ENCODE results near the gene EPOP.

- no peak for TF ChIP-seq TAF1 (IDR thresholded peaks at IDR 0.05; ENCODE audit: low read depth, low read length)
- TF ChIP-seq POLR2A (IDR thresholded peaks at IDR 0.05; ENCODE audit: low read depth, low read length) = no peak
- TF ChIP-seq POLR2AphosphoS5 (IDR thresholded peaks at IDR 0.05; ENCODE audit: low read depth, low read length) = no peak
Observed at GRCh38 chr17:38674749-38675615, at the start of gene EPOP.

All from GM12891 (cell line).